H1 (cell line): ENCODE measurements around the gene DEXI. TPM values are rescaled to one million over a fixed set of nuclear protein-coding genes. Genes with fewer than 3 reads are reported as not detected.

Source experiments
- JUND ChIP-seq: IDR thresholded peaks from 2 replicates; pipeline ENCODE4 v1.6.1; 2011; ENCODE audit warnings: mild to moderate bottlenecking, improper control_type of control experiment, low read length
- KDM4A ChIP-seq: IDR thresholded peaks from one replicate; pipeline ENCODE4 v1.7.1; 2012; ENCODE audit warnings: low read depth, mild to moderate bottlenecking, moderate library complexity, low read length, inconsistent platforms; ENCODE audit not compliant: severe bottlenecking
- SIX5 ChIP-seq: IDR thresholded peaks from 2 replicates; pipeline ENCODE4 v1.6.1; 2011; ENCODE audit warnings: mild to moderate bottlenecking, low read depth, low read length
- polyA plus RNA-seq, 7 experiments: library from polyadenylated mRNA; depleted of rRNA in 3 of 7; stranded (reverse) in 5 of 7; unstranded in 2 of 7; fragments of >200 nt in 5 of 7; fragments of 200-250 nt in 2 of 7; gene quantifications; 1 replicate in 5 of 7; 2 replicates in 1 of 7; 4 replicates in 1 of 7; pipeline versions ENCODE4 v1.2.1 to v1.2.3, GENCODE V29; 2011 to 2013; ENCODE audit warnings: missing spikeins in 2 of 7, mixed read lengths in 2 of 7
- total RNA-seq: library from RNA; stranded (reverse); fragmentation: NEBNext Ultra II Directional; extraction: Animal tissue kit (Norgen Biotek cat#: 25700); gene quantifications from 2 replicates; pipeline ENCODE4 v1.2.1, GENCODE V29; 2021

Gene DEXI
- total and polyA plus RNA-seq, 2 of the 8 experiments (the other 6 are each of a cell fraction or from before 2014, with no cell fraction given): 39.5 to 47.3 TPM

- TF ChIP-seq KDM4A: no peak
- no peak for TF ChIP-seq JUND
- no peak for TF ChIP-seq SIX5
Observed at GRCh38 chr16:10969615-10970014, 27.3 kb upstream of the DEXI start (continued).
